Heart left ventricle (tissue), 16 donors: ENCODE data around the gene PROSER2. TPM values are rescaled to one million over a fixed set of nuclear protein-coding genes. Genes with fewer than 3 reads are reported as not detected.

Experiments
- ATAC-seq, 4 donors: fragments of 200-7000 bp; cut with Tn5 transposase; one replicate each; pipeline ENCODE4 v1.9.1; 2020 to 2022; ENCODE audit warnings: moderate library complexity in 4 of 4, mild to moderate bottlenecking in 3 of 4, moderate number of reproducible peaks in 1 of 4
- DNase-seq, 5 donors: peaks; one replicate each; pipeline ENCODE4 v3.0.0-alpha.2; 2020
- H3K27ac ChIP-seq, 12 donors: fragments of 200-600 bp; sonication (generic) in 4 of 12; one replicate each; pipeline versions ENCODE4 v1.5.0 to v1.8.0; 2016 to 2022; ENCODE audit warnings: mild to moderate bottlenecking in 2 of 12
- H3K27me3 ChIP-seq, 9 donors: fragments of 200-600 bp; sonication (generic) in 2 of 9; one replicate each; pipeline versions ENCODE4 v1.5.1 to v1.8.0; 2016 to 2022; ENCODE audit warnings: mild to moderate bottlenecking in 3 of 9
- H3K36me3 ChIP-seq, 9 donors: fragments of 200-600 bp; sonication (generic) in 2 of 9; one replicate each; pipeline versions ENCODE4 v1.5.0 to v1.8.0; 2018 to 2022; ENCODE audit warnings: mild to moderate bottlenecking in 2 of 9
- H3K4me1 ChIP-seq, 12 donors: fragments of 200-600 bp; sonication (generic) in 4 of 12; one replicate each; pipeline versions ENCODE4 v1.5.0 to v1.8.0; 2016 to 2022; ENCODE audit warnings: mild to moderate bottlenecking in 3 of 12
- H3K4me3 ChIP-seq, 12 donors: fragments of 200-600 bp; sonication (generic) in 4 of 12; one replicate each; pipeline versions ENCODE4 v1.5.0 to v1.8.0; 2017 to 2022; ENCODE audit warnings: mild to moderate bottlenecking in 9 of 12, moderate library complexity in 4 of 12
- H3K9me3 ChIP-seq, 12 donors: fragments of 200-600 bp; sonication (generic) in 4 of 12; one replicate each; pipeline versions ENCODE4 v1.5.0 to v1.8.0; 2016 to 2022; ENCODE audit warnings: mild to moderate bottlenecking in 1 of 12
- POLR2A ChIP-seq, 2 donors: fragments of 450-650 bp; IDR thresholded peaks; one replicate each; pipeline ENCODE4 v1.6.1; 2017; ENCODE audit warnings: antibody characterized with exemption in 2 of 2, mild to moderate bottlenecking in 2 of 2, moderate library complexity in 2 of 2
- WGBS, 4 donors: extraction: QIAGEN DNeasy Blood & Tissue Kit in 2 of 4; methylation state at CpG; one replicate each; pipeline versions ENCODE4 v1.1.5 to v1.1.7; 2013 to 2018; 5-methylcytosine and 5-hydroxymethylcytosine counted together
- intact Hi-C, 10 donors: fragments of 100-400 bp; cut with DNase I; formaldehyde crosslinking; loops; one replicate each; pipeline versions ENCODE4 v1.11.1 to v1.14.2; 2022
- polyA plus RNA-seq, 2 donors: library from polyadenylated mRNA; stranded (reverse); fragments of 200-250 nt; gene quantifications; one replicate each; pipeline ENCODE4 v1.2.3, GENCODE V29; 2013
- total RNA-seq, 9 donors: library from RNA; depleted of rRNA in 2 of 9; stranded (reverse); fragments of >200 nt in 2 of 9; fragmentation: NEBNext Ultra II Directional in 3 of 9; extraction: Animal tissue kit (Norgen Biotek cat#: 25700) in 3 of 9; gene quantifications; one replicate each; pipeline versions ENCODE4 v1.1.0 to v1.2.4, GENCODE V29; 2016 to 2023
- TF ChIP-seq, protein P1 (sequence below), 12 donors: fragments of 200-600 bp; sonication (generic) in 4 of 12; IDR thresholded peaks; one replicate each; pipeline versions ENCODE4 v1.5.0 to v1.8.0; 2018 to 2022; ENCODE audit warnings: antibody characterized with exemption in 12 of 12, mild to moderate bottlenecking in 5 of 12
- donor health status: ischemic (EF 13 %, LVEDD 7.1; RV severe dilation, severe dysfunction).
- donor health status: healthy with polysubstance abuse.
- donor health status: DM: no; HTN: yes; CAD: no.
- donor health status: DM: no; HTN: no; CAD: no.
- donor health status: ischemic (EF 25% LVEDD 6.9; RV normal size, moderate dysfunction).
- donor health status: ischemic (EF 25% LVEDD 5.7; RV mildly dilated, moderate dysfunction).
- donor health status: healthy.
- donor health status: DM: yes; HTN: yes; CAD: no.
- donor health status: ischemic (EF 35%, LVEDD 5.7; RV mildly dilated, moderate dysfunction).
- donor health status: nonischemic (EF 11% LVEDD 7.7; RV severe dilation, severe dysfunction).
- donor health status: DM: yes; HTN: yes; CAD: no.
- donor health status: PGD.
- donor health status: ischemic (EF 29% LVEDD 5.4; RV normal size, mild dysfunction).
- donor health status: nonischemic (EF 23%, LVEDD 6.1; RV moderate dilation, normal function).

The PROSER2 gene
- total and polyA plus RNA-seq, 11 donors, result 0.38 to 3.3 (median 0.83) TPM

DNA sequence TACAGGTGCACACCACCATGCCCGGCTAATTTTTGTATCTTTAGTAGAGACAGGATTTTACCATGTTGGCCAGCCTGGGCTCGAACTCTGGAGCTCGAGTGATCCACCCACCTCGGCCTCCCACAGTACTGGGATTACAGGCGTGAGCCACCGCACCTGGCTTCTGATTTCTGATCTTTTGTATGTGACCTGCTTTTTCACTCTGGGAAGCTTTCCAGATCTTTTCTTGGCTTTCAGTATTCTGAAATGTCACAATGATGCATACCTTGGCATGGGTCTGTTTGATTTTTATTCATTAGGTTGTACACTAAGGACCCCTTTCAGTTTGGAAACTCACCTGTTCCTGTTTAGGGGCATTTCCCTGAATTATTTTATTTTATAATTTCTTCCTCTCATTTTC, 41.6 kb downstream of the PROSER2 start:
- intact Hi-C loops, result no loop called here
- TF ChIP-seq, protein P1, sequence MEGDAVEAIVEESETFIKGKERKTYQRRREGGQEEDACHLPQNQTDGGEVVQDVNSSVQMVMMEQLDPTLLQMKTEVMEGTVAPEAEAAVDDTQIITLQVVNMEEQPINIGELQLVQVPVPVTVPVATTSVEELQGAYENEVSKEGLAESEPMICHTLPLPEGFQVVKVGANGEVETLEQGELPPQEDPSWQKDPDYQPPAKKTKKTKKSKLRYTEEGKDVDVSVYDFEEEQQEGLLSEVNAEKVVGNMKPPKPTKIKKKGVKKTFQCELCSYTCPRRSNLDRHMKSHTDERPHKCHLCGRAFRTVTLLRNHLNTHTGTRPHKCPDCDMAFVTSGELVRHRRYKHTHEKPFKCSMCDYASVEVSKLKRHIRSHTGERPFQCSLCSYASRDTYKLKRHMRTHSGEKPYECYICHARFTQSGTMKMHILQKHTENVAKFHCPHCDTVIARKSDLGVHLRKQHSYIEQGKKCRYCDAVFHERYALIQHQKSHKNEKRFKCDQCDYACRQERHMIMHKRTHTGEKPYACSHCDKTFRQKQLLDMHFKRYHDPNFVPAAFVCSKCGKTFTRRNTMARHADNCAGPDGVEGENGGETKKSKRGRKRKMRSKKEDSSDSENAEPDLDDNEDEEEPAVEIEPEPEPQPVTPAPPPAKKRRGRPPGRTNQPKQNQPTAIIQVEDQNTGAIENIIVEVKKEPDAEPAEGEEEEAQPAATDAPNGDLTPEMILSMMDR (IDR thresholded peaks at IDR 0.05), result no peak
- no peak for TF ChIP-seq POLR2A (IDR thresholded peaks at IDR 0.05)
- H3K4me3 ChIP-seq, result no peak overlapping the region
- no peak overlapping the region for H3K27ac ChIP-seq
- DNase-seq (no peak), ATAC-seq (no peak)
- H3K36me3 ChIP-seq, result peaks cover 0 to 4% (median 0%) of the 10 kb centered on the region in 9 donors
- H3K9me3 ChIP-seq, result peaks cover 0 to 9% (median 0%) of the 10 kb centered on the region in 12 donors
- 72 to 81% (median 76%) methylated on average over 6 of the region's 6 CpGs for WGBS, 4 donors
- H3K27me3 ChIP-seq, result no peaks in the 10 kb centered on the region
- peaks cover 0 to 5% (median 0%) of the 10 kb centered on the region in 12 donors for H3K4me1 ChIP-seq

- WGBS, 4 donors, result 60 to 75% (median 67%) methylated on average over 11 of the region's 11 CpGs
- intact Hi-C loops, result no loop called here
- no peak for DNase-seq
Measured at GRCh38 chr10:11865561-11865960, 42.4 kb downstream of the PROSER2 start.

GRCh38 chr10:11866199-11866925, 43.2 kb downstream of the PROSER2 start:
- TF ChIP-seq POLR2A (IDR thresholded peaks at IDR 0.05), result no peak
- TF ChIP-seq, protein P1 (IDR thresholded peaks at IDR 0.05), result no peak
- ATAC-seq (no peak), DNase-seq (no peak)
- Histone ChIP-seq H3K27me3 (no peaks in the 10 kb centered on the region), H3K9me3 (peaks cover 0 to 9% (median 0%) of the 10 kb centered on the region in 12 donors), H3K27ac (no peak overlapping the region), H3K4me1 (peaks cover 0 to 17% (median 3%) of the 10 kb centered on the region in 12 donors), H3K4me3 (no peak overlapping the region), H3K36me3 (peaks cover 0 to 4% (median 0%) of the 10 kb centered on the region in 9 donors)
- intact Hi-C loops, result no loop called here
- WGBS, 4 donors, result 93 to 96% (median 95%) methylated on average over 17 to 18 of the region's 18 CpGs

More at GRCh38 chr10:11865561-11865960, 42.4 kb downstream of the PROSER2 start:
- H3K4me3 ChIP-seq, result no peak overlapping the region
- peaks cover 0 to 13% (median 0%) of the 10 kb centered on the region in 12 donors for H3K4me1 ChIP-seq
- TF ChIP-seq POLR2A (IDR thresholded peaks at IDR 0.05), result no peak
- TF ChIP-seq, protein P1 (IDR thresholded peaks at IDR 0.05), result no peak
- H3K27ac ChIP-seq, result no peak overlapping the region
- H3K27me3 ChIP-seq, result no peaks in the 10 kb centered on the region
- no peak for ATAC-seq
- H3K36me3 ChIP-seq, result peaks cover 0 to 4% (median 0%) of the 10 kb centered on the region in 9 donors
- H3K9me3 ChIP-seq, result peaks cover 0 to 9% (median 0%) of the 10 kb centered on the region in 12 donors

- intact Hi-C loops, result no loop called here
- no peaks in the 10 kb centered on the region for H3K27me3 ChIP-seq
- H3K4me1 ChIP-seq, result peaks cover 0 to 25% (median 4%) of the 10 kb centered on the region in 12 donors
- H3K4me3 ChIP-seq, result no peak overlapping the region
- DNase-seq (no peak), ATAC-seq (no peak)
- WGBS, 4 donors, result 81 to 92% (median 82%) methylated on average over 10 to 12 of the region's 12 CpGs
- no peaks in the 10 kb centered on the region for H3K9me3 ChIP-seq
- TF ChIP-seq, protein P1 (IDR thresholded peaks at IDR 0.05), result no peak
- TF ChIP-seq POLR2A (IDR thresholded peaks at IDR 0.05), result no peak
- no peak overlapping the region for H3K27ac ChIP-seq
- H3K36me3 ChIP-seq, result peaks cover 0 to 4% (median 0%) of the 10 kb centered on the region in 9 donors
Measured at GRCh38 chr10:11869219-11869618, 46.1 kb downstream of the PROSER2 start.
